Measurements from ENCODE around the gene UBXN6. TPM values are rescaled to one million over a fixed set of nuclear protein-coding genes. Genes with fewer than 3 reads are reported as not detected.

Gene UBXN6
- total RNA-seq, 1 experiment from 2014 or later = 76.5 TPM

DNA sequence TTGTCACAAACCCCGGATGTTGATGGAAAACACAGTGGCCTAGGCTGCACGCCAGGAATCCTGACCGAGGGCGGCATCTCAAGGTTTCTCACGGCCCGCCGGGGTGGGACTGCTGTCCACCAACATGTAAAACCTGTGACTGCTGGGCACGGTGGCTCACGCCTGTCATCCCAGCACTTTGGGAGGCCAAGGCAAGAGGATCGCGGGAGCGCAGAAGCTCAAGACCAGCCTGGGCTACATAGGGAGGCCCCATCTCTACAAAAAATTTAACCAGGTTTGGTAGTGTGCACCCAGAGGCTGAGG, 49.5 kb upstream of the UBXN6 start:
- intact Hi-C loops (cut with micrococcal nuclease) = no loop called here
- H3K27me3 ChIP-seq (ENCODE audit: insufficient read depth, low read length) = no peaks in the 10 kb centered on the region
- ChIA-PET POLR2A (no interaction called here), RAD21 (ENCODE audit: low non-redundant PET in 1 of 2, low total read pairs in 2 of 2, uncharacterized antibody in 2 of 2, unreplicated experiment in 2 of 2) (no interaction called here), CTCF (interaction anchor here (0.6 to 2.8 kb wide), 2 partner anchors 16 to 18 kb away, joined by 3 to 12 read pairs; no protein-coding TSS in a partner anchor)
- no peak for DNase-seq (ENCODE audit: low read depth, low spot score)
- TF ChIP-seq ELF1 (IDR thresholded peaks at IDR 0.05; ENCODE audit: borderline replicate concordance, low read depth) = no peak
- TF ChIP-seq, protein P1, sequence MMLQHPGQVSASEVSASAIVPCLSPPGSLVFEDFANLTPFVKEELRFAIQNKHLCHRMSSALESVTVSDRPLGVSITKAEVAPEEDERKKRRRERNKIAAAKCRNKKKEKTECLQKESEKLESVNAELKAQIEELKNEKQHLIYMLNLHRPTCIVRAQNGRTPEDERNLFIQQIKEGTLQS (IDR thresholded peaks at IDR 0.05) = no peak
- no peak for TF ChIP-seq ZFX (IDR thresholded peaks at IDR 0.05)
- TF ChIP-seq, protein P2, sequence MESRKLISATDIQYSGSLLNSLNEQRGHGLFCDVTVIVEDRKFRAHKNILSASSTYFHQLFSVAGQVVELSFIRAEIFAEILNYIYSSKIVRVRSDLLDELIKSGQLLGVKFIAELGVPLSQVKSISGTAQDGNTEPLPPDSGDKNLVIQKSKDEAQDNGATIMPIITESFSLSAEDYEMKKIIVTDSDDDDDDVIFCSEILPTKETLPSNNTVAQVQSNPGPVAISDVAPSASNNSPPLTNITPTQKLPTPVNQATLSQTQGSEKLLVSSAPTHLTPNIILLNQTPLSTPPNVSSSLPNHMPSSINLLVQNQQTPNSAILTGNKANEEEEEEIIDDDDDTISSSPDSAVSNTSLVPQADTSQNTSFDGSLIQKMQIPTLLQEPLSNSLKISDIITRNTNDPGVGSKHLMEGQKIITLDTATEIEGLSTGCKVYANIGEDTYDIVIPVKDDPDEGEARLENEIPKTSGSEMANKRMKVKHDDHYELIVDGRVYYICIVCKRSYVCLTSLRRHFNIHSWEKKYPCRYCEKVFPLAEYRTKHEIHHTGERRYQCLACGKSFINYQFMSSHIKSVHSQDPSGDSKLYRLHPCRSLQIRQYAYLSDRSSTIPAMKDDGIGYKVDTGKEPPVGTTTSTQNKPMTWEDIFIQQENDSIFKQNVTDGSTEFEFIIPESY (IDR thresholded peaks at IDR 0.05; ENCODE audit: extremely low read depth, insufficient replicate concordance, low read length) = no peak
- TF ChIP-seq POLR2AphosphoS5 (IDR thresholded peaks at IDR 0.05; ENCODE audit: low read depth, low read length) = no peak
- TF ChIP-seq CBX3 (IDR thresholded peaks at IDR 0.05; ENCODE audit: low read depth) = no peak
- no peak for TF ChIP-seq RAD21 (IDR thresholded peaks at IDR 0.05; ENCODE audit: low read depth)
- no peak for TF ChIP-seq ZNF274 (IDR thresholded peaks at IDR 0.05; ENCODE audit: low read depth, low read length)
- TF ChIP-seq EZH2phosphoT487 (IDR thresholded peaks at IDR 0.05; ENCODE audit: borderline replicate concordance) = no peak
- TF ChIP-seq, protein P3, sequence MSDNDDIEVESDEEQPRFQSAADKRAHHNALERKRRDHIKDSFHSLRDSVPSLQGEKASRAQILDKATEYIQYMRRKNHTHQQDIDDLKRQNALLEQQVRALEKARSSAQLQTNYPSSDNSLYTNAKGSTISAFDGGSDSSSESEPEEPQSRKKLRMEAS (IDR thresholded peaks at IDR 0.05) = no peak
- no peak for TF ChIP-seq POLR2A (IDR thresholded peaks at IDR 0.05; ENCODE audit: borderline replicate concordance, extremely low read depth, insufficient read depth, insufficient read length)
- H3K36me3 ChIP-seq (ENCODE audit: control insufficient read depth in 1 of 2, insufficient read depth in 2 of 2, low read length in 2 of 2) = no peaks in the 10 kb centered on the region; a peak in 1 of 4 replicates
- no peak overlapping the region for H3K9ac ChIP-seq (ENCODE audit: low read length)
- no peak for ATAC-seq
- no peak overlapping the region for H3K4me2 ChIP-seq (ENCODE audit: low read length)
- no peak overlapping the region for H3K27ac ChIP-seq (ENCODE audit: low read depth, low read length)
- H3K4me1 ChIP-seq (ENCODE audit: control insufficient read depth in 1 of 2, insufficient read depth in 2 of 2, low read length in 2 of 2) = peaks cover 0 to 11% of the 10 kb centered on the region in 2 experiments; a peak in 2 of 4 replicates
- BruUV-seq (replicated peaks) = no TSS peak
- no peaks in the 10 kb centered on the region for H3K79me2 ChIP-seq (ENCODE audit: insufficient read depth, low read length)
- no peaks in the 10 kb centered on the region for H3K9me3 ChIP-seq (ENCODE audit: control insufficient read depth in 1 of 2, insufficient read depth in 1 of 2, low read depth in 1 of 2, low read length in 2 of 2)
- H2AFZ ChIP-seq (ENCODE audit: low read depth, low read length, poor library complexity, severe bottlenecking) = no peak overlapping the region
- H3K4me3 ChIP-seq (replicated peaks in 1 of 2; ENCODE audit: low read depth in 1 of 2, low read length in 2 of 2) = no peak overlapping the region
- no peaks in the 10 kb centered on the region for H4K20me1 ChIP-seq (ENCODE audit: insufficient read depth)
- no peaks in the 10 kb centered on the region for H3K9me2 ChIP-seq (ENCODE audit: insufficient read depth)
